H1 (cell line): ENCODE measurements around the gene DIDO1. TPM values are rescaled to one million over a fixed set of nuclear protein-coding genes. Genes with fewer than 3 reads are reported as not detected.

Experiments used
- CTCF ChIA-PET: fragments of 300-600 bp; sonication (Branson Sonifier 250); formaldehyde crosslinking; loops from one replicate; lab custom pipeline; 2021; ENCODE audit not compliant: partially characterized antibody; lab: Charles Lee
- POLR2A ChIA-PET: fragments of 300-600 bp; sonication (Branson Sonifier 250); formaldehyde crosslinking; loops from one replicate; lab custom pipeline; 2021; ENCODE audit warnings: inconsistent platforms; ENCODE audit not compliant: partially characterized antibody; lab: Charles Lee
- DNase-seq, 2 experiments: peaks; one replicate each; pipeline versions ENCODE4 v3.0.0 to v3.0.0-alpha.2; 2010 to 2022; ENCODE audit warnings: low spot score in 2 of 2, low read depth in 1 of 2, mixed read lengths in 1 of 2
- FAIRE-seq: peaks from 2 replicates; lab custom pipeline; 2011; peaks lifted over from hg19 to GRCh38; lab: Jason Lieb, UNC
- H2AFZ ChIP-seq: 2 replicates; pipeline ENCODE4 v1.8.1; 2012; ENCODE audit warnings: low read length, inconsistent platforms
- H2AK5ac ChIP-seq: 2 replicates; pipeline ENCODE4 v1.6.1; 2013; ENCODE audit warnings: low read depth, low read length
- H2BK120ac ChIP-seq: replicated peaks from 2 replicates; pipeline ENCODE3; 2013; ENCODE audit warnings: low read depth, low read length, inconsistent platforms
- H2BK12ac ChIP-seq: 2 replicates; pipeline ENCODE4 v1.6.1; 2013; ENCODE audit warnings: low read depth, low read length
- H2BK15ac ChIP-seq: 2 replicates; pipeline ENCODE4 v1.6.1; 2013; ENCODE audit warnings: low read length
- H2BK20ac ChIP-seq: 2 replicates; pipeline ENCODE4 v1.6.1; 2013; ENCODE audit warnings: low read length
- H2BK5ac ChIP-seq: 2 replicates; pipeline ENCODE4 v1.6.1; 2013; ENCODE audit warnings: low read depth, low read length
- H3K14ac ChIP-seq: 2 replicates; pipeline ENCODE4 v1.6.1; 2013; ENCODE audit warnings: inconsistent platforms; ENCODE audit not compliant: insufficient read length
- H3K18ac ChIP-seq: 2 replicates; pipeline ENCODE4 v1.6.1; 2013; ENCODE audit warnings: low read length; ENCODE audit errors: extremely low read depth
- H3K23ac ChIP-seq: 2 replicates; pipeline ENCODE4 v1.6.1; 2013; ENCODE audit warnings: inconsistent platforms; ENCODE audit not compliant: insufficient read length
- H3K23me2 ChIP-seq: 2 replicates; pipeline ENCODE4 v1.6.1; 2013; ENCODE audit warnings: low read depth, low read length
- H3K27ac ChIP-seq: 2 replicates; pipeline ENCODE4 v1.6.1; 2011; ENCODE audit warnings: low read depth, low read length, inconsistent platforms
- H3K27me3 ChIP-seq, 4 experiments: replicated peaks in 1 of 4; 1 replicate in 1 of 4; 2 replicates in 3 of 4; pipeline versions ENCODE4 v1.6.1 to v1.8.1; 2011 to 2013; ENCODE audit warnings: low read length in 3 of 4, mild to moderate bottlenecking in 3 of 4, inconsistent platforms in 2 of 4, mixed read lengths in 2 of 4, moderate library complexity in 1 of 4; ENCODE audit not compliant: control insufficient read depth in 3 of 4, insufficient read depth in 3 of 4; ENCODE audit errors: extremely low read depth in 1 of 4
- H3K36me3 ChIP-seq, 4 experiments: 2 replicates each; pipeline versions ENCODE4 v1.6.1 to v1.8.1; 2011 to 2013; ENCODE audit warnings: mild to moderate bottlenecking in 4 of 4, low read length in 3 of 4, moderate library complexity in 2 of 4, control low read depth in 1 of 4, inconsistent platforms in 1 of 4; ENCODE audit not compliant: insufficient read depth in 4 of 4, control insufficient read depth in 2 of 4
- H3K4ac ChIP-seq: replicated peaks from 2 replicates; pipeline ENCODE3; 2013; ENCODE audit warnings: low read length, low read depth, mixed read lengths, inconsistent platforms; ENCODE audit not compliant: insufficient read length
- H3K4me1 ChIP-seq, 4 experiments: replicated peaks in 1 of 4; 1 replicate in 1 of 4; 2 replicates in 3 of 4; pipeline versions ENCODE4 v1.6.1 to v1.8.1; 2011 to 2013; ENCODE audit warnings: low read length in 3 of 4, inconsistent platforms in 2 of 4, mixed read lengths in 1 of 4; ENCODE audit not compliant: insufficient read depth in 4 of 4, control insufficient read depth in 3 of 4
- H3K4me2 ChIP-seq, 2 experiments: 2 replicates each; pipeline versions ENCODE4 v1.6.1 to v1.8.1; 2011 to 2013; ENCODE audit warnings: low read depth in 2 of 2, low read length in 2 of 2, control low read depth in 1 of 2, inconsistent platforms in 1 of 2, mild to moderate bottlenecking in 1 of 2; ENCODE audit not compliant: insufficient read depth in 1 of 2
- H3K4me3 ChIP-seq, 4 experiments: fragments of 200-600, 300-600 bp in 1 of 4; sonication (generic), shearing (Covaris generic), sonication (Bioruptor Twin) in 1 of 4; 2 replicates each; pipeline versions ENCODE4 v1.5.1 to v1.8.1; 2011 to 2016; ENCODE audit warnings: low read length in 4 of 4, low read depth in 3 of 4, control low read depth in 2 of 4, inconsistent platforms in 2 of 4, mild to moderate bottlenecking in 2 of 4, mixed read lengths in 1 of 4, moderate library complexity in 1 of 4; ENCODE audit not compliant: insufficient read depth in 2 of 4; ENCODE audit errors: extremely low read depth in 1 of 4
- H3K56ac ChIP-seq: replicated peaks from 2 replicates; pipeline ENCODE3; 2013; ENCODE audit warnings: low read depth, mild to moderate bottlenecking, mixed read lengths, low read length, inconsistent platforms; ENCODE audit not compliant: insufficient read length
- H3K79me1 ChIP-seq: 2 replicates; pipeline ENCODE4 v1.6.1; 2013; ENCODE audit warnings: low read depth, low read length, control low read depth
- H3K79me2 ChIP-seq, 2 experiments: 2 replicates each; pipeline versions ENCODE4 v1.6.1 to v1.8.1; 2012 to 2013; ENCODE audit warnings: low read length in 2 of 2, mild to moderate bottlenecking in 2 of 2, inconsistent platforms in 1 of 2; ENCODE audit not compliant: insufficient read depth in 2 of 2, control insufficient read depth in 1 of 2
- H3K9ac ChIP-seq, 4 experiments: replicated peaks in 1 of 4; 1 replicate in 1 of 4; 2 replicates in 3 of 4; pipeline versions ENCODE4 v1.6.1 to v1.8.1; 2011 to 2013; ENCODE audit warnings: low read depth in 3 of 4, low read length in 3 of 4, control low read depth in 2 of 4, mild to moderate bottlenecking in 2 of 4, moderate library complexity in 2 of 4, inconsistent platforms in 1 of 4; ENCODE audit errors: extremely low read depth in 1 of 4
- H3K9me3 ChIP-seq, 2 experiments: 2 replicates each; pipeline versions ENCODE4 v1.6.1 to v1.8.1; 2012 to 2013; ENCODE audit warnings: mild to moderate bottlenecking in 2 of 2, moderate library complexity in 2 of 2, control low read depth in 1 of 2, inconsistent platforms in 1 of 2, low read depth in 1 of 2, low read length in 1 of 2, mixed read lengths in 1 of 2; ENCODE audit not compliant: insufficient read depth in 2 of 2
- H4K20me1 ChIP-seq, 2 experiments: replicated peaks in 1 of 2; 2 replicates each; pipeline versions ENCODE3 to v1.8.1; 2011 to 2013; ENCODE audit warnings: inconsistent platforms in 2 of 2, low read length in 2 of 2, mild to moderate bottlenecking in 1 of 2; ENCODE audit not compliant: insufficient read depth in 2 of 2, control insufficient read depth in 1 of 2
- H4K5ac ChIP-seq: 2 replicates; pipeline ENCODE4 v1.6.1; 2013; ENCODE audit warnings: low read length, low read depth, mixed read lengths, inconsistent platforms; ENCODE audit not compliant: insufficient read length
- H4K8ac ChIP-seq: 2 replicates; pipeline ENCODE4 v1.8.0; 2013; ENCODE audit warnings: mild to moderate bottlenecking, moderate library complexity, low read length, inconsistent platforms; ENCODE audit not compliant: insufficient read depth; ENCODE audit errors: extremely low read depth
- H4K91ac ChIP-seq: replicated peaks from 2 replicates; pipeline ENCODE3; 2013; ENCODE audit warnings: low read length, mixed read lengths, inconsistent platforms; ENCODE audit not compliant: insufficient read length
- BACH1 ChIP-seq: IDR thresholded peaks from 2 replicates; pipeline ENCODE4 v1.6.1; 2012; ENCODE audit warnings: low read length, improper control_type of control experiment
- CEBPB ChIP-seq: IDR thresholded peaks from 2 replicates; pipeline ENCODE4 v1.6.1; 2012; ENCODE audit warnings: low read depth, low read length
- HDAC2 ChIP-seq, 2 experiments: fragments of 300-600 bp in 1 of 2; sonication (generic) in 1 of 2; IDR thresholded peaks; 2 replicates each; pipeline ENCODE4 v1.6.1; 2011 to 2012; ENCODE audit warnings: low read depth in 2 of 2, low read length in 2 of 2, mild to moderate bottlenecking in 2 of 2, moderate library complexity in 2 of 2, borderline replicate concordance in 1 of 2, inconsistent platforms in 1 of 2
- RAD21 ChIP-seq, 2 experiments: IDR thresholded peaks in 1 of 2; conservative IDR thresholded peaks in 1 of 2; 2 replicates each; pipeline ENCODE4 v1.6.1; 2011; ENCODE audit warnings: low read depth in 2 of 2, low read length in 2 of 2, improper control_type of control experiment in 1 of 2, inconsistent platforms in 1 of 2, mild to moderate bottlenecking in 1 of 2, moderate library complexity in 1 of 2
- RNF2 ChIP-seq: fragments of 200-900, 300-1000 bp; sonication (generic); IDR thresholded peaks from 2 replicates; pipeline ENCODE4 v1.7.1; 2016; ENCODE audit warnings: borderline replicate concordance, low read depth, mild to moderate bottlenecking, antibody characterized with exemption, low read length; ENCODE audit not compliant: poor library complexity, severe bottlenecking; ENCODE audit errors: missing control alignments
- SIX5 ChIP-seq: IDR thresholded peaks from 2 replicates; pipeline ENCODE4 v1.6.1; 2011; ENCODE audit warnings: mild to moderate bottlenecking, low read depth, low read length
- SUZ12 ChIP-seq: fragments of 200-600 bp; sonication (generic); IDR thresholded peaks from 2 replicates; pipeline ENCODE4 v1.6.1; 2012; ENCODE audit warnings: mild to moderate bottlenecking, inconsistent platforms, low read length, moderate library complexity, mixed read lengths
- TAF1 ChIP-seq: IDR thresholded peaks from 2 replicates; pipeline ENCODE4 v1.6.1; 2011; ENCODE audit warnings: mild to moderate bottlenecking, low read depth, low read length
- TAF7 ChIP-seq: optimal IDR thresholded peaks from 2 replicates; pipeline ENCODE3; 2011; ENCODE audit warnings: low read depth, mild to moderate bottlenecking, inconsistent platforms, low read length, moderate library complexity, borderline replicate concordance
- WGBS, 2 experiments: shearing (Covaris generic) in 1 of 2; methylation state at CpG; one replicate each; pipeline versions ENCODE4 v1.1.6 to v1.1.7; 2013 to 2015; ENCODE audit warnings: low lambda C conversion rate in 2 of 2, mixed read lengths in 2 of 2, inconsistent platforms in 1 of 2, low coverage in 1 of 2, missing lambda C conversion rate in 1 of 2; ENCODE audit not compliant: insufficient replicate concordance in 2 of 2, insufficient coverage in 1 of 2, insufficient read length in 1 of 2; ENCODE audit errors: extremely low coverage in 1 of 2, missing lambda C conversion rate in 1 of 2; 5-methylcytosine and 5-hydroxymethylcytosine counted together
- polyA plus RNA-seq, 7 experiments: library from polyadenylated mRNA; depleted of rRNA in 3 of 7; stranded (reverse) in 5 of 7; unstranded in 2 of 7; fragments of >200 nt in 5 of 7; fragments of 200-250 nt in 2 of 7; gene quantifications; 1 replicate in 5 of 7; 2 replicates in 1 of 7; 4 replicates in 1 of 7; pipeline versions ENCODE4 v1.2.1 to v1.2.3, GENCODE V29; 2011 to 2013; ENCODE audit warnings: missing spikeins in 2 of 7, mixed read lengths in 2 of 7
- total RNA-seq: library from RNA; stranded (reverse); fragmentation: NEBNext Ultra II Directional; extraction: Animal tissue kit (Norgen Biotek cat#: 25700); gene quantifications from 2 replicates; pipeline ENCODE4 v1.2.1, GENCODE V29; 2021

The DIDO1 gene
- total and polyA plus RNA-seq, 2 of the 8 experiments (the other 6 are each of a cell fraction or from before 2014, with no cell fraction given): 53.6 to 82.8 TPM

GRCh38 chr20:62971950-62972844, 45.9 kb upstream of the DIDO1 start:
- peak overlapping the region; percentile 72 for H2BK120ac ChIP-seq
- WGBS, 2 experiments: 7% methylated on average over 28 of the region's 38 CpGs; no CpG with 5 or more reads in 1 of the 2 experiments
- H4K8ac ChIP-seq: no peak overlapping the region
- FAIRE-seq (no peak), DNase-seq (peak; percentile 38 to 97)
- no peak overlapping the region for H2AFZ ChIP-seq
- H2BK15ac ChIP-seq: 0 out of 2 replicates have a peak overlapping the region, but pooled peaks have one; percentile 93
- no peak overlapping the region for H3K9ac ChIP-seq
- H2BK20ac ChIP-seq: peak overlapping the region; percentile 18; the same call in 1 of the 2 replicates
- no peak overlapping the region for H2BK5ac ChIP-seq
- H3K79me2 ChIP-seq: no peaks in the 10 kb centered on the region
- H3K27ac ChIP-seq: no peak overlapping the region
- H3K4me1 ChIP-seq: peaks cover 2 to 20% (median 11%) of the 10 kb centered on the region in 4 experiments
- H3K36me3 ChIP-seq: no peaks in the 10 kb centered on the region
- no peaks in the 10 kb centered on the region for H3K9me3 ChIP-seq
- no peaks in the 10 kb centered on the region for H3K79me1 ChIP-seq
- peaks cover 8 to 37% (median 23%) of the 10 kb centered on the region in 4 experiments for H3K27me3 ChIP-seq
- 0 out of 2 replicates have a peak overlapping the region, but pooled peaks have one; percentile 56 for H2AK5ac ChIP-seq
- POLR2A ChIA-PET: interaction anchor here (0.8 to 1.8 kb wide), 6 partner anchors 27 to 56 kb away, joined by 3 to 12 read pairs (median 4); partner anchors contain the start of gene BHLHE23
- H2BK12ac ChIP-seq: peak overlapping the region; percentile 90; the same call in 1 of the 2 replicates
- H3K18ac ChIP-seq: peak overlapping the region; percentile 60
- no peak overlapping the region for H3K56ac ChIP-seq
- H4K91ac ChIP-seq: peak overlapping the region; percentile 74
- peaks cover 13% of the 10 kb centered on the region; the same call in 1 of the 2 replicates for H3K23me2 ChIP-seq
- H4K5ac ChIP-seq: no peak overlapping the region
- H4K20me1 ChIP-seq: peaks cover 0 to 8% of the 10 kb centered on the region in 2 experiments
- peak overlapping the region; percentile 18 to 69 for H3K4me2 ChIP-seq
- no peak overlapping the region for H3K23ac ChIP-seq
- CTCF ChIA-PET: interaction anchor here (0.6 to 1.8 kb wide), 33 partner anchors 13 to 380 kb away, joined by 3 to 9 read pairs (median 4); partner anchors contain the start of gene BIRC7
- no peak overlapping the region for H3K14ac ChIP-seq
- peak overlapping the region; percentile 85 for H3K4ac ChIP-seq
- H3K4me3 ChIP-seq: peak overlapping the region in 3 of 4 experiments; percentile 15 to 55 (median 34); a peak in 5 of 8 replicates
- TF ChIP-seq SIX5: no peak
- TF ChIP-seq RAD21 (IDR thresholded peaks at IDR 0.05 in 1 of 2, conservative IDR thresholded peaks at IDR 0.05 in 1 of 2; ENCODE audit: low read depth in 2 of 2, low read length in 2 of 2): peak; percentile 98
- no peak for TF ChIP-seq SUZ12
- TF ChIP-seq BACH1: no peak
- no peak for TF ChIP-seq TAF7
- TF ChIP-seq HDAC2 (IDR thresholded peaks at IDR 0.05; ENCODE audit: borderline replicate concordance in 1 of 2, low read depth in 2 of 2, low read length in 2 of 2): no peak
- TF ChIP-seq TAF1: no peak
- no peak for TF ChIP-seq CEBPB
- TF ChIP-seq RNF2: no peak
